Ascending aorta (tissue), 2 donors: ENCODE measurements around the gene ADAM33. TPM values are rescaled to one million over a fixed set of nuclear protein-coding genes. Genes with fewer than 3 reads are reported as not detected.

Source experiments
- DNase-seq, 2 donors: peaks; one replicate each; pipeline ENCODE4 v3.0.0-alpha.2; 2019; ENCODE audit warnings: low spot score in 2 of 2
- H3K27ac ChIP-seq, 2 donors: fragments of 200-600 bp; sonication (generic); one replicate each; pipeline ENCODE4 v1.5.1; 2016 to 2017; ENCODE audit warnings: mild to moderate bottlenecking in 1 of 2
- H3K27me3 ChIP-seq: fragments of 200-600 bp; sonication (generic); one replicate; pipeline ENCODE4 v1.5.1; 2017
- H3K36me3 ChIP-seq, 2 donors: fragments of 200-600 bp; sonication (generic); one replicate each; pipeline ENCODE4 v1.5.1; 2016
- H3K4me1 ChIP-seq, 2 donors: fragments of 200-600 bp; sonication (generic); one replicate each; pipeline ENCODE4 v1.5.1; 2016 to 2017; ENCODE audit warnings: mild to moderate bottlenecking in 1 of 2
- H3K4me3 ChIP-seq, 2 donors: fragments of 200-600 bp; sonication (generic); one replicate each; pipeline ENCODE4 v1.5.1; 2016 to 2017; ENCODE audit warnings: mild to moderate bottlenecking in 1 of 2
- H3K9me3 ChIP-seq, 2 donors: fragments of 200-600 bp; sonication (generic); one replicate each; pipeline ENCODE4 v1.5.1; 2016
- CTCF ChIP-seq, 3 experiments: fragments of 200-600 bp in 2 of 3; fragments of 450-650 bp in 1 of 3; sonication (generic) in 2 of 3; IDR thresholded peaks; one replicate each; pipeline ENCODE4 v1.5.1; 2016 to 2019; ENCODE audit warnings: antibody characterized with exemption in 3 of 3, mild to moderate bottlenecking in 1 of 3, moderate library complexity in 1 of 3
- intact Hi-C: fragments of 100-400 bp; cut with DNase I; formaldehyde crosslinking; loops from one replicate; pipeline ENCODE4 v1.15.1; 2023
- total RNA-seq: library from RNA; depleted of rRNA; stranded (reverse); fragments of >200 nt; gene quantifications from one replicate; pipeline ENCODE4 v1.1.0, GENCODE V29; 2016

The ADAM33 gene
- total RNA-seq, 1 donor from 2014 or later: 234 TPM

GRCh38 chr20:3660262-3661059 lies 21.3 kb downstream of the ADAM33 start:
- peak overlapping the region; percentile 21 to 36 for H3K4me3 ChIP-seq

GRCh38 chr20:3659492-3660261 lies 22.1 kb downstream of the ADAM33 start:
- peak in 1 of 2 donors; percentile 48 for DNase-seq
- TF ChIP-seq CTCF (IDR thresholded peaks at IDR 0.05): no peak
- Histone ChIP-seq H3K4me1 (no peaks in the 10 kb centered on the region), H3K36me3 (no peaks in the 10 kb centered on the region), H3K27me3 (peaks cover 4% of the 10 kb centered on the region), H3K4me3 (no peak overlapping the region), H3K9me3 (no peaks in the 10 kb centered on the region), H3K27ac (no peak overlapping the region)
- intact Hi-C loops: no loop called here

More at GRCh38 chr20:3660262-3661059, 21.3 kb downstream of the ADAM33 start:
- H3K27me3 ChIP-seq: peaks cover 4% of the 10 kb centered on the region
- H3K9me3 ChIP-seq: no peaks in the 10 kb centered on the region
- TF ChIP-seq CTCF (IDR thresholded peaks at IDR 0.05): no peak
- no peaks in the 10 kb centered on the region for H3K4me1 ChIP-seq
- intact Hi-C loops: no loop called here
- no peaks in the 10 kb centered on the region for H3K36me3 ChIP-seq
- H3K27ac ChIP-seq: no peak overlapping the region
- peak in 1 of 2 donors; percentile 54 for DNase-seq

GRCh38 chr20:3658716-3659491 lies 22.9 kb downstream of the ADAM33 start:
- H3K36me3 ChIP-seq: no peaks in the 10 kb centered on the region
- TF ChIP-seq CTCF (IDR thresholded peaks at IDR 0.05): no peak
- intact Hi-C loops: no loop called here
- H3K27ac ChIP-seq: no peak overlapping the region
- no peaks in the 10 kb centered on the region for H3K4me1 ChIP-seq
- DNase-seq: no peak
- H3K27me3 ChIP-seq: peaks cover 4% of the 10 kb centered on the region
- H3K9me3 ChIP-seq: no peaks in the 10 kb centered on the region
- H3K4me3 ChIP-seq: no peak overlapping the region

GRCh38 chr20:3658019-3658715 lies 23.6 kb downstream of the ADAM33 start:
- no peak overlapping the region for H3K4me3 ChIP-seq
- peaks cover 4% of the 10 kb centered on the region for H3K27me3 ChIP-seq
- no peaks in the 10 kb centered on the region for H3K9me3 ChIP-seq
- no peak for DNase-seq
- H3K27ac ChIP-seq: no peak overlapping the region
- H3K36me3 ChIP-seq: no peaks in the 10 kb centered on the region
- intact Hi-C loops: no loop called here
- TF ChIP-seq CTCF (IDR thresholded peaks at IDR 0.05): no peak
- H3K4me1 ChIP-seq: no peaks in the 10 kb centered on the region

GRCh38 chr20:3655131-3655405 lies 26.7 kb downstream of the ADAM33 start:
- no peak for TF ChIP-seq CTCF (IDR thresholded peaks at IDR 0.05)
- intact Hi-C loops: no loop called here
- Histone ChIP-seq H3K27ac (no peak overlapping the region), H3K4me3 (no peak overlapping the region), H3K27me3 (no peaks in the 10 kb centered on the region), H3K36me3 (no peaks in the 10 kb centered on the region), H3K9me3 (no peaks in the 10 kb centered on the region), H3K4me1 (no peaks in the 10 kb centered on the region)
- no peak for DNase-seq
